GM18508 (cell line): Measurements from ENCODE around the gene SPEF2.
"Not testable (repeated sequence)": the region's sequence is repeated elsewhere in the genome, so short reads cannot be mapped to it uniquely, and the experiment has no call there.

ENCODE experiments used
- ATAC-seq: cut with Tn5 transposase; IDR thresholded peaks from one replicate; pipeline ENCODE4 v1.9.1; 2021; ENCODE audit warnings: moderate number of reproducible peaks; ENCODE audit not compliant: insufficient read depth, unreplicated experiment

The SPEF2 gene

DNA sequence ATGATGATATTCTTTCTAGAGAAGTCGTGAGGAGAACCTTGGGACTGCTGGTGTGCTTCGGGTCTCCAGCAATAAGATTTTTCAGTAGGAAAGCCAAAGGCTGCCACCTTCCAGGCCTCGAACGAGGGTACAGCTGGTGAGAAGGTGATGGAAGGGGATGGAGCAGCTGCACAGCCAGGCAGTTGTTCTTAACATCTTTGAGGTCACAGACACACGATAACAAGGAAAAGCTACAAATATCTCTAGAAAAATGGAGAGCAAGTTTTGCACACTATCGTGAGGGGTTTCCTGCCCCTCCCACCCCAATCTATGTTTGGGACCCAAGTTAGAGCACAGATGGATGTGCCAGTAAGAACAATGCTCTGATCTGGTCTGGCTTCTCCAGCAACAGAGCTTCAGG is 232.2 kb downstream of the SPEF2 start:
- no peak for ATAC-seq

DNA sequence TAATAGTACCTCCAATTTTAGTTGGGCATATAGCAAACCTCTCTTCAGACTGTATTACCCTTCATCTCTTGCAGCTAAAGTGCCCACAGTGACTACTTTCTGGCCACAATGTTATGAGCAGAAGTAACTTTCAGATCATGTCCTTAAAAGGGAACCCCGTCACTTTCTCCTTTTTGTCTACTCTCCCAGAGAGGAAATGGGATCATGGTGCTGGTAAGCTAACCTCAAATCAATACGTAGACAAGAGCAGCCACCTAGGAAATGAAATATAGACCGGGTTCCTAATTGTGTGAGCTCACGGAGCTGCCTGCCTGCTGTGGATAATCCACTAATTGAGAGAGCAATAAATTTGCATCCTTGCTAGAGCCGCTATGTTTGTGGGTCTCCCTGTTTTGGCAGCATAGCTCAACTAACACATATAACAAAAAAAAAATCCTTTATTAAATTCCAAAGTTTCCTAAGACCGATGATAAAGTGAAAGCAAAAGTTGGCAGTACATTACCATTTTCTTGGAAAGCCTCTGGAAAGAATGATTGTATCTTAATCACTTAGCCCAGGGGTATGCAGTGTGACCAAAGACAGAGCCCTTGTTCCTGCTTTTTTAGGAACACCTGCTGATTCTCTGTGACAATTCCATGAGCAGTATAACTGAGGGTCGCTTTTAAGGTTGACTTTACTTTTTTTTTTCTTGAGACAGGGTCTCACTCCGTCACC is 233.5 kb downstream of the SPEF2 start:
- no peak for ATAC-seq

DNA sequence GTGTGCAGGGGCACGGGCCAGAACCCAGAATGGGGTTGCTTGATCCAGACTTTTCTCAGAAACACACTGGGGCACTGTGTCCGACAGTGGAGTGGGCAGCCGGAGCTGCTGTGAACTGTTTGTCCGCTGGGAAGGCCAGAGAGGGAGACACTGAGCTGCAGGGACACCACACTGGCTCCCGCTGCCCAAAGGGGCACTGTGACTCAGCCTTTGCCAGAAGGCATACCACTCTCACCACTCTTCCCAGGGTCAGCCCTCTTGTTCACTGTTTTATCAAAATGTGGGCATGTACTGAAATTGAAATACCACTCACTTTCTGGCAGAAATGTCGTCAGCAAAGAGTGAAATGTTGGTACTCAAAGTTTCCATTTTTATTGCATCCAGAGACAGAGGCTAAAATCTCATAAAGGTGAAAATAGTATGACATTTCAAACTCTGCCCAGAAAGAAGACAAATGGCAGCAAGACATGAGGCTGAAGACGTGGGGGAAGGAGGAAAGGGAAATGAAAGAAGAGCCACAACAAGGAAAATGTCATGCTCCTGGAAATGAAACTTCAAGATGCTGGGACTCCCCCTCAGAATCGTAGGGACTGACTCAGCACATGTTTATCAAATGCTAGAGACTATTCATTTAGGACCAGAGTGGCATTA is 234.5 kb downstream of the SPEF2 start:
- ATAC-seq: no peak

DNA sequence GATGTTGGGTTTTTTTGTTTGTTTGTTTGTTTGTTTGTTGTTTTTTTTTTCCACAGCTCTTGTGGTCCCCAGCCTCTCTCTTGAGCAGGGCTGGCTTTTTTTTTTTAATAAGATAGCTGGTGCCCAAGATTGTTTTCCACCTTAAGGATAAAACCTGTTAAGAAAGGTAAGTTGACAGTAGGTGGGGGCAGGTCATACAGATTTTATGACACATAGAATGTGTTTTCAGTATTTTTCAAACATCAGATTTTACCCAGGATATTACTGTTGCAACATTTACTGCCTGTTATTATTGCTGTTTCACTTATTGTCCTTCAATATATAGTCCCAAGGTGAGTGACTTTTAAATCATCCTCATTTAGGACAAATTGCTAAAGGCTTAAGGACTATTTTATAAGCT is 235.1 kb downstream of the SPEF2 start:
- no peak for ATAC-seq

DNA sequence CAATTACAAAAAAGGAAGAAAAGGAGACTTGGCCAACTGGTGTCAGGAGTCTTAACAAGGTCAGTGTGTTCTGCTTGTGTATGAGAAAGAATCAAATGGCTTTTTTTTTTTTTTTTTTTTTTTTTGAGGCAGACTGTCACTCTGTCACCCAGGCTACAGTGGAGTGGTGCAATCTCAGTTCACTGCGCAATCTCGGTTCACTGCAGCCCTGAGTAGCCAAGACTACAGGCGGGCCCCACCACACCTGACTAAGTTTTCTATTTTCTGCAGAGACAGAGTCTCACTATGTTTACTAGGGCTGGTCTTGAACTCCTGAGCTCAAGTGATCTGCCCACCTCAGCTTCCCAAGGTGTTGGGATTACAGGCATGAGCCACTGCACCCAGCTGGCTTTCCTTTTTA is 236.0 kb downstream of the SPEF2 start:
- no peak for ATAC-seq

DNA sequence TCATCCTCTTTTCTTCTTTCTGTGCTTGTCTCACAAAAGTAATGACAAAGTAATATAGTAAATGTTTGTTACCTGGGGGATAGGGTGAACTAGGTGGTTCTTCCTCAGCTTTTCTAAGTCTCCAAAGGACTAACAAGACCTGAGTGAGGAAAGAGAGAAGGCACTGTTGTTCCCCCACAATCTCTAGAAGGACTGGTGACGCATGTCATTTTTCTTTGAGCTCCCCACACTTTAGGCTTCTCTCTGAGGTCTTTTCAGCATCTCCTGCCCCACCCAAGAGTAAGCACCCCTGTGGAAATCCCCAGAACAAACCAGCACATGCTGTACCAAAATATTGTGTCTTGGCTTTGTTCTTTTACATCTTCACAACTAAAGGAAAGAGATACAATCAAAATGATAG is 236.6 kb downstream of the SPEF2 start:
- no peak for ATAC-seq

DNA sequence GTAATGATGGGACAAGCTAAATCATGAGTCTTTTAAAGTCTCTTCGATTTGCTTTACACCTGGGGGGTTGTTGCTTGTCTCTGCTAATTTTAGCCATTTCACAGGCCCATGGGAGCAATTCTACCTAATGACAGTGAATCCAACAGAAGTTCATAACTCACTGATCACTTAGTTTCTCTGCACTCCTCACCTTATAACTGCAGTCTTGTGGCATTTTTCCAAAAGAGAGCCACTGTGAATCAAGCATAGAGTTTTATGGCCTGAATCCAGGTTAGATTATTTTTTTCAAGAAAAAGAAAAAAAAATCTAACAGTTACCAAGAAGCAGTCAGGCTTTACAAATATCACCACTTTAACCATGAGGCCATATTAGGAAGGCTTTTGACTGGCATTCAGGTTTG is 237.5 kb downstream of the SPEF2 start:
- ATAC-seq: no peak

DNA sequence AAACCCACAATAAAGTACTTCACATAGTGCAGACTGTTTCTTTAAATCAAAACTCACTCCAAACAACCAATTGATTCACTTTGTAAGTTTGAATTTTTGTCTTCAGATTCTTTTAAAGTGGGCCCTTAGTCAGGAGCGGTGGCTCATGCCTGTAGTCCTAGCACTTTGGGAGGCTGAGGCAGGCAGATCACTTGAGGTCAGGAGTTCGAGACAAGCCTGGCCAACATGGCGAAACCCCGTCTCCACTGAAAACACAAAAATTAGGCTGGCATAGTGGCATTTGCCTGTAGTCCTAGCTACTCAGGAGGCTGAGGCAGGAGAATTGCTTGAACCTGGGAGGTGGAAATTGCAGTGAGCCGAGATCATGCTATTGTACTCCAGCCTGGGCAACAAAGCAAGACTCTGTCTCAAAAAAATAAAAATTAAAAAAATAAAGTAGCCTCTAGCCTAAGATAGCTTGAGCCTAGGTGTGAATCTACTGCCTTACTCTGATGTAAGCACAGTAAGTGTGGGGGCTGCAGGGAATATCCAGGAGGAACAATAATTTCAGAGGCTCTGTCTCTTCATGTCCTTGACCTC is 238.6 kb downstream of the SPEF2 start:
- not testable (repeated sequence) for ATAC-seq

DNA sequence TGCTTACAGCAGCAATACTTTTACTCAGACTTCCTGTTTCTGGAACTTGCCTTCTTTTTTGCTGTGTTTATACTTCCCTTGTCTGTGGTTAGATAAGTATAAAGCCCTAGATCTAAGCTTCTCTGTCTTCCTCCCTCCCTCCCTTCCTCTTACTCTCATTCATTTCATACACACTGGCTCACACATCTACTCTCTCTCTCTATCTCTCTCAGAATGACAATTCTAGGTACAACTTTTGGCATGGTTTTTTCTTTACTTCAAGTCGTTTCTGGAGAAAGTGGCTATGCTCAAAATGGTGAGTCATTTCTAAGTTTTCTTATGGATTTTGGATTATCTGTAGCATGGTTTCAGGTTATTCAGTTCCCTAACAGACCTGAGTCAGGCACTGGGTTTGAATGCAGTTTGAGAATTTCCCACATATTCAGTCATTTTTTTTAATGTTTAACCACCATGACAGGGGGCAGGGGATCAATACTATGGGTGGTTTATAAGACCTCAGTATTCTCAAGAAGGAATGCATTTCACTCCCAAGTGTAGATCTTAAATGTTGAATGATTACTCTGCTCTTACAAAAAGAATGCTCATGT is 239.2 kb downstream of the SPEF2 start, which contains the start of gene IL7R:
Gene IL7R (plus strand): TSS at position 127 of the 587 bp plus-strand sequence. CDS start 87 bp downstream, at position 214.
- no peak for ATAC-seq

DNA sequence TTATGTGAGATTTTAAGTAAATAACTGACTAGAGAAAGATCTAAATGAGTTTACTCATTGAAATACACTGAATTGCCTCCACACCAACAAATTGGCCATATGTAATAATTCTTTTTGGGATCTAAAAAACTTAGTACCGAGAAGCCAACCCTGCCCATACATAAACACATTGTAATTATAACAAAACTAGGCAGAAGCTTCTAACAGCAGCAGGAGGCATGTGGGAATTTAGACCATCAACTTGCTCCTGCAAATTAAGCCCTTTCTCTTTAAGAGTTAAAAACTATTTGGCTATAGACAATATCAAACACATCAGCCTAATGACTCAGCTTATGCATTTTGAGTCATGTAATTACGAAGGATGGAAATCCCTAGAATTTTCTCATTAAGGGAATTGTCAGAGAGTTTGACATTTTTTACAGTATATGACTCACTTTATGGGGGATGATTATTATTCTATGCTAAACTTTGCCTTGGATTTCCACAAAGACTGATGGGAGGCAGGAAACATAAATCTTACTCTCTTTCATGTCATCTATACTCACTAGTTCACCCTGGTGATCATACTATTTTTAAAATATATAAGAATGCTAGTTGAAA is 240.0 kb downstream of the SPEF2 start:
- ATAC-seq: no peak

DNA sequence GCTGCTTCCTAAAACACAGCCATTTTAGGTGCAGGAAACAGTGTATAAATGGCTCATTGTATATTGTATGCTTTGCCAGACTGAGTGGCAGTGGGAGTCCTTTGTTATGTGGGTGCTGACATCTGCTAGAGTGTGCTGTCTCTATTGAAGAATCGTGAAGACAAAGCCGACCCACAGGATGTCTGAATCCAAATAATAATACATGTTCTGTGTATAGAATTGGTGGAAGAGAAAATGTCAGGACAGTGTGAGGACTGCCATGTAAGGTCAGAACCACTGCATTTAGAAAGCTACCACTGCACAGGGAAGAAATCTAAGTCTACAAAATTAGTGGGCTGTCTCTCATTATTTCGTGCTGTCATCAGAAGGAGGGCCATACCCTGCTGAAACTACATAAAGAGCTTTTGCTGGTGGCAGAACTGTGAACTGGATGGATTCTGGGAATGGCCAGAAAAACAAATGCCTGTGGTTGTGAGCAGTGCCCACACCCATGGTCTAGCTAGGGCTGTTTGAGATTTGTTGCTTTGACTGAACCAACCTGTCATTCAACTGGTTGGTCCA is 241.5 kb downstream of the SPEF2 start:
- ATAC-seq: no peak

DNA sequence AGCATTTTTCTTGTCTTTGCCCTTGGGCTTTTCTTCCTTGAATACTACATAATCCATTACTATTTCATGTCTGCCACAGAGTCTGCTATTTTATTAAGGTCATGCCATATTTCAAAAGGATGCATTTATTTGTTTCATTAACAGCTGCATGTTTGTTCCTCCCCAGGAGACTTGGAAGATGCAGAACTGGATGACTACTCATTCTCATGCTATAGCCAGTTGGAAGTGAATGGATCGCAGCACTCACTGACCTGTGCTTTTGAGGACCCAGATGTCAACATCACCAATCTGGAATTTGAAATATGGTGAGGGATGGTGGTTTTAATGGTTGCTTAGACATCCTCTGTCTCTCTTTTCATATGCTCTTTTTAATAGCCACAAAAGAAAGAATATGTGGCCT is 243.0 kb downstream of the SPEF2 start:
- ATAC-seq: no peak

DNA sequence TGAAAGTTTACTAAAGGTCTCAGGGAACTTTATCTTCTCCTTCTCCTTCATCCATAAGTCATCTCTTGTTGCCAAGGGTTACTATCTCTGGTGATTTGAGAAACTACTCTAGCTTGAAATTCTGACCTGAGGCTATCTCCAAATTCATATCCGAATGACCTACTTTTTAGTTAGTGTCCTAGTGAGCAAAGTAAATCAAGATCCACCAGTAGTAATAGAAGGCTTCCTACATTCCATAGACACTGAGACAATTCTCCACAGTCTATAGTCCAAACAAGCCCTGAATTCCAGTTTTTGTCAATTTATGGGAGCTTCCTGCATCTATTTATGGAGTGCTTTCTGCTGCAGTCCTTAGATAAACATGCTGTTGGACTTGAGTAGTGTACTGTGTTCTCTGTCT is 244.1 kb downstream of the SPEF2 start:
- ATAC-seq: no peak

DNA sequence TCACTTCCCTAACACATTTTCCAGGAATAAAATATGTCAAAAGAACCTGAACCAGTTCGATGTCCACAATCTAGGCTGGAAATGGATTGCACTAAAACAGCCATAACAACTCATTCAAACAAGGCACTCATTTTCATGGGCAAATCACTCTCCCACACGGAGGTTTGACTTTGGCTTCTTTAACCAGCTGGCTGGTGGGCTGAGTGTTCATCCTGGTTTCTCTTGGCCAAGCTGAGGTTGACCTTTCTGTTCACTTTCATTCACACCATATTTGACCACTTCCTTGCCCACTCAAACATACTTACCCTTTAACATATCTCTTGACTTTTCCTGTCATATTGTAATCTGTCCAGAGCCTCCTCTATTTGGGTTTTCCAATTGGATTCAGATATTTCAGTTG is 244.5 kb downstream of the SPEF2 start:
- ATAC-seq: no peak

DNA sequence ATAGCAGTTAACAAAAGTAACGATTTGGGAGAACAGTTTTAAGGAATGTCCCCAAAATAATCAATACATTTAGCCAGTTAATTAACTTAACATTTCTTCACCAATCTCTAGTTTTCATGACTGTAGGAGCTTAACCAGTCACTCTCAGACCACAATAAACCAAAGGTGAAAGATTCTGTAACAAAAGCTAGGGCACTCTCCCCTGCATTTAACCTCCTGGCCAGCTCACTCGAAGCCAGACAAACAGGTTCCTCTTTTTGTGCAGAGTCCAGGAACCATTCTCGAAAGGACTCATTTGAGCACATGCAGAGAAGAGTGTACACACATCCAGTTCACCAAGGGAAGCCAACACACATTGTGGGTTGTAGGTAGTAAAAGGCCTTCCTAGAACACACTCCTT is 245.5 kb downstream of the SPEF2 start:
- no peak for ATAC-seq
